Parathyroid adenoma (tissue), 2 donors: ENCODE measurements around the gene ZNF32.

Experiments used
- H2AFZ ChIP-seq: fragments of 300-600 bp; sonication (generic); one replicate; pipeline ENCODE4 v1.7.0; 2017; ENCODE audit warnings: antibody characterized with exemption, mild to moderate bottlenecking
- H3K27ac ChIP-seq: fragments of 300-600 bp; sonication (generic); one replicate; pipeline ENCODE4 v1.7.0; 2017
- H3K27me3 ChIP-seq: fragments of 300-600 bp; sonication (generic); one replicate; pipeline ENCODE4 v1.7.0; 2017; ENCODE audit warnings: low read length; ENCODE audit not compliant: control insufficient read depth, insufficient read depth
- H3K36me3 ChIP-seq: fragments of 300-600 bp; sonication (generic); one replicate; pipeline ENCODE4 v1.7.0; 2017; ENCODE audit warnings: low read length; ENCODE audit not compliant: control insufficient read depth, insufficient read depth
- H3K4me1 ChIP-seq: fragments of 300-600 bp; sonication (generic); one replicate; pipeline ENCODE4 v1.7.0; 2017; ENCODE audit warnings: control low read depth
- H3K4me2 ChIP-seq: fragments of 300-600 bp; sonication (generic); one replicate; pipeline ENCODE4 v1.7.0; 2017; ENCODE audit warnings: low read length
- H3K4me3 ChIP-seq: fragments of 300-600 bp; sonication (generic); one replicate; pipeline ENCODE4 v1.7.0; 2017; ENCODE audit warnings: low read depth, low read length
- H3K79me2 ChIP-seq: fragments of 300-600 bp; sonication (generic); one replicate; pipeline ENCODE4 v1.7.0; 2017; ENCODE audit warnings: control low read depth
- H3K9ac ChIP-seq: fragments of 300-600 bp; sonication (generic); one replicate; pipeline ENCODE4 v1.7.0; 2017; ENCODE audit warnings: mild to moderate bottlenecking
- H3K9me3 ChIP-seq: fragments of 300-600 bp; sonication (generic); one replicate; pipeline ENCODE4 v1.7.0; 2017; ENCODE audit warnings: low read length; ENCODE audit not compliant: control insufficient read depth
- CTCF ChIP-seq: fragments of 300-600 bp; sonication (generic); IDR thresholded peaks from one replicate; pipeline ENCODE4 v1.7.0; 2017; ENCODE audit warnings: antibody characterized with exemption, mild to moderate bottlenecking
- donor health status: primary hyperparathyroidism.

Gene ZNF32

GRCh38 chr10:43678654-43679053, 30.0 kb upstream of the ZNF32 start:
- no peak overlapping the region for H2AFZ ChIP-seq
- H3K27me3 ChIP-seq, result no peaks in the 10 kb centered on the region
- H3K4me2 ChIP-seq, result no peak overlapping the region
- no peak overlapping the region for H3K9ac ChIP-seq
- no peak overlapping the region for H3K4me3 ChIP-seq
- TF ChIP-seq CTCF, result no peak
- H3K79me2 ChIP-seq, result no peaks in the 10 kb centered on the region
- H3K9me3 ChIP-seq, result no peaks in the 10 kb centered on the region
- H3K36me3 ChIP-seq, result no peaks in the 10 kb centered on the region
- no peak overlapping the region for H3K27ac ChIP-seq
- peaks cover 7% of the 10 kb centered on the region for H3K4me1 ChIP-seq

DNA sequence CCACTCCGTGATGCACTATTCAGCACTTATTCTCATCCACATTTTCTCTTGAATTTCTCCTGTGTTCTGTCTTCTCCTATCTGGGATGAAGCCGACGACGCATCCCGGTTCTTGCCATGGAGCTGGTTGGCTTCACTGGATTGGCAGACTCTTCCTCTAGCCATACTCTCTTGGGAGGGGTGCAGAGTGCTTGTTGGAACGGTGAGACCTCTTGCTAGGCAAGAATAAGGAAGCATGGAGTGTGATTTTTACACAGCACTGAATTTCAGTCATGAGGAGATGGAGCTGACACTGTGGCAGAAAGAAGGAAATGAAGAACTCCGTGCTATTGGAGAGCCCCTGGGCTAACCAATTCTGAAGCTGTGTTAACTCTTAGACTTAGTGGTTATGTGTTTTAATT, 28.2 kb upstream of the ZNF32 start:
- Histone ChIP-seq H3K27me3 (no peaks in the 10 kb centered on the region), H3K4me3 (no peak overlapping the region), H3K4me1 (peaks cover 7% of the 10 kb centered on the region), H3K4me2 (no peak overlapping the region), H3K36me3 (no peaks in the 10 kb centered on the region), H3K9ac (no peak overlapping the region), H2AFZ (no peak overlapping the region), H3K9me3 (no peaks in the 10 kb centered on the region), H3K79me2 (no peaks in the 10 kb centered on the region), H3K27ac (no peak overlapping the region)
- no peak for TF ChIP-seq CTCF

DNA sequence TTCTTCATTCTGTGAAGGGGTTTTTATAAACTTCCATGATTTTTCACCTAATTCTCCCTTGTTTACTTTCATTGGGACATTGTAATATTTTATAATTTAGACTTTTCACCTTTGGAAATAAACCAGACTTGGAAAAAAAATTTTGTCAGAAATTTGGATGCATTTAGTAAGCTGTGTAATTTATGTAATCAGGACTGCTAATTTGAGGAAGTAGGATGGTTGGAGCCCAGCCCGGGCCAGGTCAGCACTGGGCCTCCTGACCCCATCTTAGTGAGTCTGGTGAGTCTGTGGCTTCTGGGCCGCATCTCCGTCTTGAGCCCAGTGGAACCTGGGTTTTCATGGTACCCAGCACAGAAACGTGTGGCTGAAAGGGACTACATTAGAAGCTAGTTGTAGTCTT, 27.6 kb upstream of the ZNF32 start:
- no peak overlapping the region for H2AFZ ChIP-seq
- H3K27ac ChIP-seq, result no peak overlapping the region
- H3K36me3 ChIP-seq, result no peaks in the 10 kb centered on the region
- no peak overlapping the region for H3K4me2 ChIP-seq
- H3K4me3 ChIP-seq, result no peak overlapping the region
- no peak for TF ChIP-seq CTCF
- H3K27me3 ChIP-seq, result no peaks in the 10 kb centered on the region
- H3K79me2 ChIP-seq, result no peaks in the 10 kb centered on the region
- H3K9me3 ChIP-seq, result no peaks in the 10 kb centered on the region
- no peak overlapping the region for H3K9ac ChIP-seq
- peaks cover 7% of the 10 kb centered on the region for H3K4me1 ChIP-seq

DNA sequence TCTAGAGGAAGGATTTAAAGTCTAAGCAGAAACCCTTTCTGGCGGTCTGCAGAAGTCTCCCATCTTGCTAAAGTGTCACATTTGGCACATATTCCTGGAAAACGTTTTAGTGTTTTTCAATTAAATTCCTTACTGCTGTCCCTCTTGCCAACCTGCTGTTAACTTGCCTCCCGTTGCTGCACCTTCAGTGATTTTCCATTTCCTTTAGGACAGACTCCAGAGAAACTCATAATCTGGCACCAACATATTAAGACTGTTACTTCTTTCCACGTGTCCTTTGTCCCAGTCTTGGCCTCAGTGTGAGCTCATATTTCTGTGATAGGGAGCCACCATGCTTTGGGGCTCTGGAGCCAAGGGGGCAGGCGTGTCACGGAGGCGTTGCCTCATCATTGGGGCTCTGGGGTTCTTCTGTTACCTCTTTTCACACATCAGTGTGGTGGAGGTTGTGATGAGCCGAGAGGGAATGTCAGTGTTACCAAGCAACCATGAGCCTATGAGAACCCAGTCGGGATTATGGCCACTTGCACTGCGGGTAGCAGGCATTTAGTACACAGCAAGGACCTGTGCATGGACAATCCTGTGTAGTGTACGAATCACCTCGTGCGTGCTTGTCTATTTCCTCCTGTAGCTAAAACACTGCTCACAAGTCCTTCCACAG, 26.0 kb upstream of the ZNF32 start:
- peaks cover 7% of the 10 kb centered on the region for H3K4me1 ChIP-seq
- no peak overlapping the region for H2AFZ ChIP-seq
- no peaks in the 10 kb centered on the region for H3K27me3 ChIP-seq
- no peak overlapping the region for H3K4me3 ChIP-seq
- H3K36me3 ChIP-seq, result no peaks in the 10 kb centered on the region
- no peak for TF ChIP-seq CTCF
- H3K4me2 ChIP-seq, result no peak overlapping the region
- no peak overlapping the region for H3K27ac ChIP-seq
- no peaks in the 10 kb centered on the region for H3K79me2 ChIP-seq
- H3K9ac ChIP-seq, result no peak overlapping the region
- no peaks in the 10 kb centered on the region for H3K9me3 ChIP-seq

DNA sequence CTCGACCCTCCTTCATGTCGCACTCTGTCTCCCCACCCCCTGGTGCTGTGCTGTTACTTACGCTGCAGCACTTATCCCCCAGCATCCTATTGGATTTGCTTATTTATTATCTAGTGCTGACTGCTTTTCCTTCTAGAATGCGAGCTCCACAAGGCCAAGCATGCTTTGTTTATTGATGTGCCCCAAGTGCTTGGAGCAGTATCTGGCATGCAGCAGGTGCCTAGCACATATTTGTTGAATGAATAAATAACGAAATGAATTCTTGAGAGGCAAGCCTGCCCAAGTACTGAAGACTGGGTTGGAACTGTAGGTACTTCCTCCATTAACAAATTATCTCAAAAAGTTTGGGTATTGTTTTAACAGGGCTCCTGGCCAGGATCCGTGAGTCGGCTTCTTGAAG, 24.8 kb upstream of the ZNF32 start:
- no peak overlapping the region for H3K9ac ChIP-seq
- no peaks in the 10 kb centered on the region for H3K79me2 ChIP-seq
- no peak overlapping the region for H3K27ac ChIP-seq
- no peak overlapping the region for H2AFZ ChIP-seq
- H3K36me3 ChIP-seq, result no peaks in the 10 kb centered on the region
- H3K4me3 ChIP-seq, result no peak overlapping the region
- H3K4me1 ChIP-seq, result peaks cover under 1% of the 10 kb centered on the region
- H3K4me2 ChIP-seq, result no peak overlapping the region
- H3K27me3 ChIP-seq, result no peaks in the 10 kb centered on the region
- no peaks in the 10 kb centered on the region for H3K9me3 ChIP-seq
- no peak for TF ChIP-seq CTCF
